Measurements from ENCODE around the gene HERPUD1. TPM values are rescaled to one million over a fixed set of nuclear protein-coding genes. Genes with fewer than 3 reads are reported as not detected.

The HERPUD1 gene
- total RNA-seq, 2 experiments from 2014 or later = 217 to 227 TPM

DNA sequence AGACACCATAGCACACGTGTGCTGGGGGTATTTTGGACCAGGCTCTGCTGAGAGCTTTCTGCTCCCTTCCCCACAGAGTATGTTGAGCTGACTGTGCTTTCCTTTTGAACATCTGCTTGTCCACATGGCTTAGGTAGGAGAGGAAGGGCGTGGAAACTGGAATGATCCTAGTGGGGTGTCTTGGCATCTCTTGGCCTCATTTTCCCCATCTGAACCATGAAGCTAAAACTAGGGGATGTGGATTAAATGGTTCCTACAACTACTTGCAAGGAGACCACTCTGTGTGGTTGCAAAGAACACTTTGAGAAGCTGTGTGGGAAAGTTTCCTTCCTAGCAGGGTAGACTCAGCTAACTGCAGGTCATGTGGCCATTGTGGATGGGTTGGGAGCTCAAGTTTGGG lies 50.8 kb downstream of the HERPUD1 start:
- Mint-ChIP-seq H3K27ac (peak overlapping the region; percentile 69), H3K36me3 (ENCODE audit: low read depth) (peaks cover 27% of the 10 kb centered on the region)
- H3K27ac ChIP-seq (ENCODE audit: low read depth in 1 of 2, low read length in 2 of 2) = no peak overlapping the region

DNA sequence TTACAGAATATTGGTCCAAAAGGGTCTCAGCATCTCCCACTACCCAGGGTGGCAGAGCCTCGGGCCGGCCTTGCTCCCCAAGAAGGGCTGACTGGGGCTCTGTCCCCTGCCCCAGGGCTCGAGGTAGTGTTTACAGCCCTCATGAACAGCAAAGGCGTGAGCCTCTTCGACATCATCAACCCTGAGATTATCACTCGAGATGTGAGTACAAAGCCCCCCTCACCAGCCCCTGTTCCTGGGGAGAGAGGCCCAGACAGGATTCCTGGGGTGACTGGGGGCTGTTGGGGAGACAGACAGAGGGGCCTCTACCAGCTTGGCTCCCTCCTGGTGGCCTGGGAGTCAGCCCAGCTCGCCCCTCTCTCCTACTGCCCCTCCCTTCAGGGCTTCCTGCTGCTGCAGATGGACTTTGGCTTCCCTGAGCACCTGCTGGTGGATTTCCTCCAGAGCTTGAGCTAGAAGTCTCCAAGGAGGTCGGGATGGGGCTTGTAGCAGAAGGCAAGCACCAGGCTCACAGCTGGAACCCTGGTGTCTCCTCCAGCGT lies 51.3 kb downstream of the HERPUD1 start:
- TF ChIP-seq, protein P1, sequence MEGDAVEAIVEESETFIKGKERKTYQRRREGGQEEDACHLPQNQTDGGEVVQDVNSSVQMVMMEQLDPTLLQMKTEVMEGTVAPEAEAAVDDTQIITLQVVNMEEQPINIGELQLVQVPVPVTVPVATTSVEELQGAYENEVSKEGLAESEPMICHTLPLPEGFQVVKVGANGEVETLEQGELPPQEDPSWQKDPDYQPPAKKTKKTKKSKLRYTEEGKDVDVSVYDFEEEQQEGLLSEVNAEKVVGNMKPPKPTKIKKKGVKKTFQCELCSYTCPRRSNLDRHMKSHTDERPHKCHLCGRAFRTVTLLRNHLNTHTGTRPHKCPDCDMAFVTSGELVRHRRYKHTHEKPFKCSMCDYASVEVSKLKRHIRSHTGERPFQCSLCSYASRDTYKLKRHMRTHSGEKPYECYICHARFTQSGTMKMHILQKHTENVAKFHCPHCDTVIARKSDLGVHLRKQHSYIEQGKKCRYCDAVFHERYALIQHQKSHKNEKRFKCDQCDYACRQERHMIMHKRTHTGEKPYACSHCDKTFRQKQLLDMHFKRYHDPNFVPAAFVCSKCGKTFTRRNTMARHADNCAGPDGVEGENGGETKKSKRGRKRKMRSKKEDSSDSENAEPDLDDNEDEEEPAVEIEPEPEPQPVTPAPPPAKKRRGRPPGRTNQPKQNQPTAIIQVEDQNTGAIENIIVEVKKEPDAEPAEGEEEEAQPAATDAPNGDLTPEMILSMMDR (IDR thresholded peaks at IDR 0.05) = no peak
- DNase-seq (no peak), ATAC-seq (ENCODE audit: poor library complexity) (no peak)
- H3K27me3 Mint-ChIP-seq = no peaks in the 10 kb centered on the region
- no peaks in the 10 kb centered on the region for H3K9me3 ChIP-seq (ENCODE audit: control insufficient read depth in 1 of 2, insufficient read depth in 1 of 2, low read length in 2 of 2)
- H3K36me3 ChIP-seq (ENCODE audit: insufficient read depth, low read length) = peaks cover 29% of the 10 kb centered on the region
- H3K36me3 Mint-ChIP-seq (ENCODE audit: low read depth) = peaks cover 27% of the 10 kb centered on the region
- H3K4me3 ChIP-seq (ENCODE audit: low read length) = no peak overlapping the region
- intact Hi-C loops (cut with DNase I, micrococcal nuclease) = no loop called here
- H3K4me1 Mint-ChIP-seq (ENCODE audit: low read depth) = peaks cover 56% of the 10 kb centered on the region
- H3K9me3 Mint-ChIP-seq = no peaks in the 10 kb centered on the region
- H3K27me3 ChIP-seq (ENCODE audit: control insufficient read depth in 1 of 2, insufficient read depth in 2 of 2, low read length in 2 of 2) = no peaks in the 10 kb centered on the region
- no peak overlapping the region for H3K27ac ChIP-seq (ENCODE audit: low read depth in 1 of 2, low read length in 2 of 2)
- H3K4me1 ChIP-seq (ENCODE audit: insufficient read depth, low read length) = peaks cover 74% of the 10 kb centered on the region
- POLR2A ChIA-PET = interaction anchor here (1.4 to 1.6 kb wide), 3 partner anchors 40 to 58 kb away, joined by 3 to 4 read pairs (median 4); no protein-coding TSS in a partner anchor
- CTCF ChIA-PET = no interaction called here
- peak overlapping the region; percentile 69 for H3K27ac Mint-ChIP-seq
- H3K4me3 Mint-ChIP-seq = no peak overlapping the region

More for the DNA sequence above, 50.8 kb downstream of the HERPUD1 start:
- DNase-seq = no peak
- no peaks in the 10 kb centered on the region for H3K27me3 Mint-ChIP-seq
- POLR2A ChIA-PET = interaction anchor here (1.4 kb wide), 1 partner anchor 59 kb away, joined by 4 read pairs; no protein-coding TSS in a partner anchor
- peaks cover 50% of the 10 kb centered on the region for H3K4me1 Mint-ChIP-seq (ENCODE audit: low read depth)
- H3K4me3 Mint-ChIP-seq = no peak overlapping the region
- intact Hi-C loops (cut with DNase I, micrococcal nuclease) = no loop called here
- Histone ChIP-seq H3K9me3 (ENCODE audit: control insufficient read depth in 1 of 2, insufficient read depth in 1 of 2, low read length in 2 of 2) (no peaks in the 10 kb centered on the region), H3K4me1 (ENCODE audit: insufficient read depth, low read length) (peaks cover 68% of the 10 kb centered on the region), H3K4me3 (ENCODE audit: low read length) (no peak overlapping the region), H3K36me3 (ENCODE audit: insufficient read depth, low read length) (peaks cover 29% of the 10 kb centered on the region), H3K27me3 (ENCODE audit: control insufficient read depth in 1 of 2, insufficient read depth in 2 of 2, low read length in 2 of 2) (no peaks in the 10 kb centered on the region)
- CTCF ChIA-PET = no interaction called here
- no peak for ATAC-seq (ENCODE audit: poor library complexity)
- TF ChIP-seq, protein P1 (IDR thresholded peaks at IDR 0.05) = no peak
- no peaks in the 10 kb centered on the region for H3K9me3 Mint-ChIP-seq

DNA sequence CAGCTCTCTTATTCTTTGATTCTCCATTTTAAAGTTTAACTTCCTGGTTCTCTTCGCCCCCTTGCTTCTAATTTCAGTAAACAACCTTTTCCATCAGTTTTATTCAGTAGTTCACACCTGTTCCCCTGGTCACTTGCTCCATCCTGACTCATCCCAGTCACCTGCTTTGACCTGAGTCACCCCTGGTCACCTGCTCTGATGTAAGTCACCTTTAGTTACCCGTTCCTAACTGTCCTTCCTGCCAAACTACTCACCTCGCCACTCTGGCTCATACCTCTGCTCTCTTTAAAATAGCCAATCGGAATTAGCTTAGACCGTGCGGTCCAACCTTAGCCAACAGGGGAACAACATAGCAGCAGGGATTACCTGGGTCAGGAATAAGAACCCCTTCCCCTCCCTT lies 52.7 kb downstream of the HERPUD1 start:
- ATAC-seq (ENCODE audit: poor library complexity) = no peak
- CTCF ChIA-PET = interaction anchor here (1.3 kb wide), 1 partner anchor 20 kb away, joined by 3 read pairs; no protein-coding TSS in a partner anchor
- Histone ChIP-seq H3K27me3 (ENCODE audit: control insufficient read depth in 1 of 2, insufficient read depth in 2 of 2, low read length in 2 of 2) (no peaks in the 10 kb centered on the region), H3K36me3 (ENCODE audit: insufficient read depth, low read length) (peaks cover 29% of the 10 kb centered on the region), H3K27ac (ENCODE audit: low read depth in 1 of 2, low read length in 2 of 2) (peak overlapping the region in 1 of 2 donors; percentile 41), H3K4me3 (ENCODE audit: low read length) (no peak overlapping the region), H3K4me1 (ENCODE audit: insufficient read depth, low read length) (peaks cover 83% of the 10 kb centered on the region), H3K9me3 (ENCODE audit: control insufficient read depth in 1 of 2, insufficient read depth in 1 of 2, low read length in 2 of 2) (no peaks in the 10 kb centered on the region)
- Mint-ChIP-seq H3K27ac (peak overlapping the region; percentile 82), H3K4me1 (ENCODE audit: low read depth) (peaks cover 70% of the 10 kb centered on the region), H3K4me3 (peak overlapping the region; percentile 4), H3K36me3 (ENCODE audit: low read depth) (peaks cover 37% of the 10 kb centered on the region), H3K27me3 (no peaks in the 10 kb centered on the region), H3K9me3 (no peaks in the 10 kb centered on the region)
- intact Hi-C loops (cut with DNase I, micrococcal nuclease) = no loop called here
- TF ChIP-seq, protein P1 (IDR thresholded peaks at IDR 0.05) = no peak
- peak in 1 of 14 experiments; percentile 15 for DNase-seq
- POLR2A ChIA-PET = interaction anchor here (0.9 to 1.6 kb wide), 3 partner anchors 9 to 39 kb away, joined by 3 to 4 read pairs (median 4); no protein-coding TSS in a partner anchor

Data from CD4-positive, alpha-beta T cell (primary cell).